GM12875 (cell line): Measurements from ENCODE around the gene ZNF681.

ENCODE experiments used
- H3K4me3 ChIP-seq: one replicate; pipeline ENCODE4 v1.5.1; 2011; ENCODE audit warnings: low read depth, low read length, control low read depth
- TF ChIP-seq, protein P1 (sequence below): IDR thresholded peaks from 2 replicates; pipeline ENCODE4 v1.5.1; 2011; ENCODE audit warnings: low read depth, mild to moderate bottlenecking, control low read depth, inconsistent platforms, low read length, moderate library complexity, borderline replicate concordance; ENCODE audit not compliant: insufficient read depth

ZNF681 gene

DNA sequence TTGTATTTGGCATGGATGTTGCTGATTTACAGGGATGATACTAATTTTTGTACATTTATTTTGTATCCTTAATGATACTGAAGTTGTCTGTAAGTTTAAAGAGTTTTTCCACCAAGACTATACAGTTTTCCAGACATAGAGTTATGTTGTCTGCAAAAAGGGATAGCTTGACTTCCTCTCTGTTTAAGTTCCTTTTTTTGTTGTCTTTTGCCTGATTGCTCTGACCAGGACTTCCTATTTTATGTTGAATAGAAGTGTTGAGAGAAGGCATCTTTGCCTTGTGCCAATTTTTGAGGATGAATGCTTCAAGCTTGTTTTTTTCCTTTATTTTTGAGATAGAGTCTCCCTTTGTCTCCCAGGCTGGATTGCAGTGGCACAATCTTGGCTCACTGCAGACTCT, 36.8 kb upstream of the ZNF681 start:
- H3K4me3 ChIP-seq = no peak overlapping the region
- TF ChIP-seq, protein P1, sequence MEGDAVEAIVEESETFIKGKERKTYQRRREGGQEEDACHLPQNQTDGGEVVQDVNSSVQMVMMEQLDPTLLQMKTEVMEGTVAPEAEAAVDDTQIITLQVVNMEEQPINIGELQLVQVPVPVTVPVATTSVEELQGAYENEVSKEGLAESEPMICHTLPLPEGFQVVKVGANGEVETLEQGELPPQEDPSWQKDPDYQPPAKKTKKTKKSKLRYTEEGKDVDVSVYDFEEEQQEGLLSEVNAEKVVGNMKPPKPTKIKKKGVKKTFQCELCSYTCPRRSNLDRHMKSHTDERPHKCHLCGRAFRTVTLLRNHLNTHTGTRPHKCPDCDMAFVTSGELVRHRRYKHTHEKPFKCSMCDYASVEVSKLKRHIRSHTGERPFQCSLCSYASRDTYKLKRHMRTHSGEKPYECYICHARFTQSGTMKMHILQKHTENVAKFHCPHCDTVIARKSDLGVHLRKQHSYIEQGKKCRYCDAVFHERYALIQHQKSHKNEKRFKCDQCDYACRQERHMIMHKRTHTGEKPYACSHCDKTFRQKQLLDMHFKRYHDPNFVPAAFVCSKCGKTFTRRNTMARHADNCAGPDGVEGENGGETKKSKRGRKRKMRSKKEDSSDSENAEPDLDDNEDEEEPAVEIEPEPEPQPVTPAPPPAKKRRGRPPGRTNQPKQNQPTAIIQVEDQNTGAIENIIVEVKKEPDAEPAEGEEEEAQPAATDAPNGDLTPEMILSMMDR = no peak

DNA sequence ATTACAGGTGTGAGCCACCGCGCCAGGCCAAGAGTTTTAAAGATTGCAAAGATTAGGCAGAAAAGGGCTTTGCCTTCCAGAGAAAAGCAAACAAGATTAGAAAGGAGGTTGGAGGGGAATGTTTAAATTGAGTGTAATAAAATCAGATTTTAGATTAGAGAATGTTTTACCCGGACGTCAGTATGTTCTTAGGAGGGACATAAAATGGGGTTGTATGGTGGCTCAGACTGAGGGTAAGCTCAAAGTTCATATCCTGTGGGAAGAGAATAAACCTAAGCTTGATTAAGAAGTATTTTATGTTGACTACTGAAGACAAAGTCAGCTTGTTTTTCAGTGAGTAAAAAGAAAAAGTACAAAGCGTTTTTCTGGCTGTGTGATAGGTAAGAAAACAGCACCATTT, 34.1 kb upstream of the ZNF681 start:
- TF ChIP-seq, protein P1 = no peak
- H3K4me3 ChIP-seq = no peak overlapping the region

DNA sequence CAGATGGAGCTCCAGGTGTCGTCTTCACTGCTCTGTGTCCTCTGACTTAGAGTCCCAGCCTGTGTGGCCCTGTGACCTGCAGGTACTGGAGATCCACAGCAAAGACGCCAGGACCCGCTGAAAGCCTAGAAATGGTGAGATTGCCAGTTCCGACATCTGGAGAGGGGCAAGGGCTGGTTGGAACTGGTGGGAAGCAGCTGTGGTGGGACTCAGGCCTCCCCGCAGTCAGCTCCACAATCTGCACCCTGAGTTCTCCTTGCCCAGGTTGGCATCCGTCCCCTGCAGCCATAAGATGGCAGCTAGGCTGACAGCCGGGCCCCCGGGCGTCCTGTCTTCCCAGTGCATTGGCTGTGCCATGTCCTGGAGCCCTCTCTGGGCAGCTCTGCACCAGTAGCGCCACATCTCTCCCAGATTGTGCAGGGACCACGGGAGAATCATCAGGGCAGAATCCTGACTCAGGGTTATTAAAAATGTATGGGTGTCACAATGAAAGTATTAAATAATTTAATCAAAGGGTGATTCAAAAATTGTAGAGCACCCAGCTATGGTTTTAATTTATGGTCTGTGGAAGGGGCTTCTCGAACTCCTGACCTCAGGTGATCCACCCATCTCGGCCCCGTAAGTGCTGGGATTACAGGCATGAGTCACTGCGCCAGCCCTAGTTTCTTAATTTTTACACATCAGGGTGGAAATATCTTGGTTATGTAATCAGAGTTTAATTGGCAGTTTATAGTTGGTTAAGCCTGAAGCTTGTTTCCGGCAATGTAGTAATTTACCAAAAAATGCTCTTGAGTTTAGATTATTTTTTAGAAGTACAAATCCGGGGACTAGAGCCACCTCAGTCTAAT, 32.2 kb upstream of the ZNF681 start:
- no peak overlapping the region for H3K4me3 ChIP-seq
- TF ChIP-seq, protein P1 = no peak

DNA sequence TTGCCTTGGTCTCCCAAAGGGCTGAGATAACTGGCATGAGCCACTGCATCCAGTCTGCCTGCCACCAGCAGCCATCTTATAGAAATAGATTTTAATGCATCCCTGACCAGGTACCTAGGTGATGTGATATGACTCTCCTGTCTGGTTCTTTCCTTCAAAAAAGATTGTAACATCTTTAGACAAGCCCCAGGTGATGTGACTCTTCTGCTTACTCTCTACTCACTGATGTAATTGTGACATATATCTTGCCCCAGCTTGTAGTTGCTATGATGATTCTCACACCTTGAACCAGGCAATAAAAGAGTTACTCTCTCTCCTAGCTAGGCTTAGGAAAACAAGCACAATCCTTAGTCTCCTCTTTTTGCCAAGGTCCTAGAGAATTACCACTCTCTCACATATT, 30.6 kb upstream of the ZNF681 start:
- no peak overlapping the region for H3K4me3 ChIP-seq
- TF ChIP-seq, protein P1 = no peak

DNA sequence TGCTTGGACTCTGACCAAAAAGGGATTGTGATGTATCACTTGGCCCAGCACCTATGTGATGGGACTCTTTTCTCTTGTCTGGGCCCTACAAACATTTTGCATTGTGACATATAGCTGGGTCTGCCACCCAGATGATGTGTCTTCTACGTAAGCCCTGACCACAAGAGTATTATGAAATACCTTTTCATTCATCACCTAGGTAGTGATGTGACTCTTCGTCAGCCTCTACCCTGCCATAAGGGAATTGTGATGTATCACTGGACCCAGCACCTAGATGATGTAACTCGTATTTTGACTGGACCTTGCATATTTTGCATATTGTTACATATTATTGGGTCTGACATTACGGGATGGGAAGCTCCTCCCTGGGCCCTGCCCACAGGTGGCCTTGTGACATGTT, 29.7 kb upstream of the ZNF681 start:
- H3K4me3 ChIP-seq = no peak overlapping the region
- TF ChIP-seq, protein P1 = no peak

DNA sequence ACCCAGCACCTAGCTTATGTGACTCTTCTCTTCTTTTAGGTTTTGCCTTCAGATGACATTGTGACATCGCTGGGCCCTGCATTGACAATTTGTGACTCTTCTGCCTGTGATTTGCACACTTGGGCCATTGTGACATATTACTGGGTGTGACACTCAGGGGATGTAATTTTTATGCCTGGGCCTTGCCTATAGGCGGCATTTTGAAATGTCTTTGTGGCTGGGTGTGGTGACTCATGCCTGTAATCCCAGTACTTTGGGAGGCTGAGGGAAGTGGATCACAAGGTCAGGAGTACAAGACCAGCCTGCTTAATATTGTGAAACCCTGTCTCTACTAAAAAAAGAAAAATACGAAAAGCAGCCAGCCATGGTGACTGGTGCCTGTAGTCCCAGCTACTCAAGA, 28.4 kb upstream of the ZNF681 start:
- TF ChIP-seq, protein P1 = no peak

DNA sequence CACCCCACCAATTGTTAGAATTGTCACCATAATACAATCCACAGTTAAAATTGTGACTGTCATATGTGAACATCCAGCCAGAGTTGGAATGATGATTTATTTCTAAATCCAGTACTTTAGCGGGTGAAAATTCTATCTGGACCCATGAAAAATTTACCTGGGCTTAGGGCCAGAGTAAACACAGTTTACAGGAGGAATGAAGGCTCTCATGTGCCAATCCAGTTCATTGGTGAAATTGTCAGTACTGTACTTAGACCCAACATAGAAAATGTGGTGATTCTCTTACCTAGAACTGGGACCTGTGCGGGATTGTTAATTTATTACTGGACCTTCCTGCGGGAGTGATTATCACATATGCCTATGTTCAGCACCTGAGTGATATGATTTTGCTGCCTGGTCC, 27.3 kb upstream of the ZNF681 start:
- TF ChIP-seq, protein P1 = no peak

More for the DNA sequence above, 28.4 kb upstream of the ZNF681 start:
- H3K4me3 ChIP-seq = no peak overlapping the region

More for the DNA sequence above, 27.3 kb upstream of the ZNF681 start:
- H3K4me3 ChIP-seq = no peak overlapping the region
